MM.1S (cell line): Measurements from ENCODE around the gene PRIMA1.

Source experiments
- DNase-seq: peaks from one replicate; pipeline ENCODE4 v3.0.0-alpha.2; 2015
- H2AFZ ChIP-seq: fragments of 300-600 bp; sonication (generic); 2 replicates; pipeline ENCODE4 v1.6.0; 2016; ENCODE audit warnings: antibody characterized with exemption, low read length
- H3F3A ChIP-seq: fragments of 300-600 bp; sonication (generic); 2 replicates; pipeline ENCODE4 v1.6.1; 2016; ENCODE audit warnings: mild to moderate bottlenecking, antibody characterized with exemption, low read length, moderate library complexity, mixed read lengths; ENCODE audit not compliant: insufficient read depth
- H3K27ac ChIP-seq: fragments of 300-600 bp; sonication (generic); 2 replicates; pipeline ENCODE4 v1.5.1; 2016; ENCODE audit warnings: mild to moderate bottlenecking, low read length
- H3K27me3 ChIP-seq: fragments of 300-600 bp; sonication (generic); replicated peaks from 2 replicates; pipeline ENCODE4 v1.6.0; 2016; ENCODE audit warnings: low read length; ENCODE audit not compliant: insufficient read depth
- H3K36me3 ChIP-seq: fragments of 300-600 bp; sonication (generic); replicated peaks from 2 replicates; pipeline ENCODE4 v1.6.1; 2016; ENCODE audit warnings: mild to moderate bottlenecking, low read length, mixed read lengths; ENCODE audit not compliant: insufficient read depth
- H3K4me1 ChIP-seq: fragments of 300-600 bp; sonication (generic); 2 replicates; pipeline ENCODE4 v1.6.1; 2016; ENCODE audit warnings: low read length, mixed read lengths
- H3K4me2 ChIP-seq: fragments of 300-600 bp; sonication (generic); 2 replicates; pipeline ENCODE4 v1.6.0; 2016; ENCODE audit warnings: low read depth, low read length
- H3K4me3 ChIP-seq: fragments of 300-600 bp; sonication (generic); 2 replicates; pipeline ENCODE4 v1.5.1; 2016; ENCODE audit warnings: low read length, mixed read lengths
- H3K79me2 ChIP-seq: fragments of 300-600 bp; sonication (generic); 2 replicates; pipeline ENCODE4 v1.6.1; 2016; ENCODE audit warnings: mixed run types, low read length, mixed read lengths
- H3K9ac ChIP-seq: fragments of 300-600 bp; sonication (generic); 2 replicates; pipeline ENCODE4 v1.6.1; 2016; ENCODE audit warnings: low read length, mixed read lengths
- H3K9me2 ChIP-seq: fragments of 300-600 bp; sonication (generic); replicated peaks from 2 replicates; pipeline ENCODE4 v1.6.1; 2016; ENCODE audit warnings: mild to moderate bottlenecking, low read length, mixed read lengths; ENCODE audit not compliant: insufficient read depth
- H3K9me3 ChIP-seq: fragments of 300-600 bp; sonication (generic); replicated peaks from 2 replicates; pipeline ENCODE4 v1.6.1; 2016; ENCODE audit warnings: mild to moderate bottlenecking, low read length, mixed read lengths; ENCODE audit not compliant: insufficient read depth
- H4K20me1 ChIP-seq: fragments of 300-600 bp; sonication (generic); 2 replicates; pipeline ENCODE4 v1.6.1; 2016; ENCODE audit warnings: mild to moderate bottlenecking, low read length, moderate library complexity, mixed read lengths; ENCODE audit not compliant: insufficient read depth
- EZH2 ChIP-seq: fragments of 300-600 bp; sonication (generic); optimal IDR thresholded peaks from 2 replicates; pipeline ENCODE3; 2017; ENCODE audit warnings: low read depth, mild to moderate bottlenecking, antibody characterized with exemption, low read length, mixed read lengths
- EZH2phosphoT487 ChIP-seq: fragments of 300-600 bp; sonication (generic); IDR thresholded peaks from 2 replicates; pipeline ENCODE4 v1.6.1; 2018; ENCODE audit warnings: antibody characterized with exemption, low read length
- TF ChIP-seq, protein P1 (sequence below): fragments of 300-600 bp; sonication (generic); IDR thresholded peaks from 2 replicates; pipeline ENCODE4 v1.5.1; 2016; ENCODE audit warnings: antibody characterized with exemption, low read length, mixed read lengths

Gene PRIMA1

DNA sequence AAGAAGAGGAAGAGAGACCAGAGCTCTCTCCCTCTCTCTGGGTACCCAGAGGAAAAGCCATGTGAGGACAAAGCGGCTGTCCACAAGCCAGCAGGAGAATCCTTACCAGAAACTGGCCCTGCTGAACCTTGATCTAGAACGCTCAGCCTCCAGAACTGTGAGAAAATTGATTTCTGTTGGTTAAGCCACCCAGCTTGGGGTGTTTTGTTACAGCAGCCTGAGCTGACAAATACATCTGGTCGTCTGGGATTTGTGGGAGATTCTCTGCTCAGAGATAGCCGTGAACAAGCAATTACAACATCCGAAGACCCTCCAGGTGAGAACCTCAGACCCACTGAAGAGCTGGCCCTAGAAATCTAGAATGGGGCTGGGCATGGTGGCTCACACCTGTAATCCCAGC is 6.5 kb upstream of the PRIMA1 start:
- H3K4me1 ChIP-seq, result no peaks in the 10 kb centered on the region
- no peaks in the 10 kb centered on the region for H3K9me2 ChIP-seq
- no peaks in the 10 kb centered on the region; the same call in 1 of the 2 replicates for H3K27me3 ChIP-seq
- H3F3A ChIP-seq, result no peaks in the 10 kb centered on the region
- no peaks in the 10 kb centered on the region for H3K36me3 ChIP-seq
- no peak for TF ChIP-seq EZH2
- TF ChIP-seq EZH2phosphoT487, result no peak
- TF ChIP-seq, protein P1, sequence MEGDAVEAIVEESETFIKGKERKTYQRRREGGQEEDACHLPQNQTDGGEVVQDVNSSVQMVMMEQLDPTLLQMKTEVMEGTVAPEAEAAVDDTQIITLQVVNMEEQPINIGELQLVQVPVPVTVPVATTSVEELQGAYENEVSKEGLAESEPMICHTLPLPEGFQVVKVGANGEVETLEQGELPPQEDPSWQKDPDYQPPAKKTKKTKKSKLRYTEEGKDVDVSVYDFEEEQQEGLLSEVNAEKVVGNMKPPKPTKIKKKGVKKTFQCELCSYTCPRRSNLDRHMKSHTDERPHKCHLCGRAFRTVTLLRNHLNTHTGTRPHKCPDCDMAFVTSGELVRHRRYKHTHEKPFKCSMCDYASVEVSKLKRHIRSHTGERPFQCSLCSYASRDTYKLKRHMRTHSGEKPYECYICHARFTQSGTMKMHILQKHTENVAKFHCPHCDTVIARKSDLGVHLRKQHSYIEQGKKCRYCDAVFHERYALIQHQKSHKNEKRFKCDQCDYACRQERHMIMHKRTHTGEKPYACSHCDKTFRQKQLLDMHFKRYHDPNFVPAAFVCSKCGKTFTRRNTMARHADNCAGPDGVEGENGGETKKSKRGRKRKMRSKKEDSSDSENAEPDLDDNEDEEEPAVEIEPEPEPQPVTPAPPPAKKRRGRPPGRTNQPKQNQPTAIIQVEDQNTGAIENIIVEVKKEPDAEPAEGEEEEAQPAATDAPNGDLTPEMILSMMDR, result no peak
- H2AFZ ChIP-seq, result no peak overlapping the region
- H3K79me2 ChIP-seq, result no peaks in the 10 kb centered on the region
- H3K4me3 ChIP-seq, result no peak overlapping the region
- no peaks in the 10 kb centered on the region for H4K20me1 ChIP-seq
- H3K9me3 ChIP-seq, result no peaks in the 10 kb centered on the region
- H3K4me2 ChIP-seq, result no peak overlapping the region
- no peak for DNase-seq
- no peak overlapping the region for H3K9ac ChIP-seq
- H3K27ac ChIP-seq, result no peak overlapping the region

DNA sequence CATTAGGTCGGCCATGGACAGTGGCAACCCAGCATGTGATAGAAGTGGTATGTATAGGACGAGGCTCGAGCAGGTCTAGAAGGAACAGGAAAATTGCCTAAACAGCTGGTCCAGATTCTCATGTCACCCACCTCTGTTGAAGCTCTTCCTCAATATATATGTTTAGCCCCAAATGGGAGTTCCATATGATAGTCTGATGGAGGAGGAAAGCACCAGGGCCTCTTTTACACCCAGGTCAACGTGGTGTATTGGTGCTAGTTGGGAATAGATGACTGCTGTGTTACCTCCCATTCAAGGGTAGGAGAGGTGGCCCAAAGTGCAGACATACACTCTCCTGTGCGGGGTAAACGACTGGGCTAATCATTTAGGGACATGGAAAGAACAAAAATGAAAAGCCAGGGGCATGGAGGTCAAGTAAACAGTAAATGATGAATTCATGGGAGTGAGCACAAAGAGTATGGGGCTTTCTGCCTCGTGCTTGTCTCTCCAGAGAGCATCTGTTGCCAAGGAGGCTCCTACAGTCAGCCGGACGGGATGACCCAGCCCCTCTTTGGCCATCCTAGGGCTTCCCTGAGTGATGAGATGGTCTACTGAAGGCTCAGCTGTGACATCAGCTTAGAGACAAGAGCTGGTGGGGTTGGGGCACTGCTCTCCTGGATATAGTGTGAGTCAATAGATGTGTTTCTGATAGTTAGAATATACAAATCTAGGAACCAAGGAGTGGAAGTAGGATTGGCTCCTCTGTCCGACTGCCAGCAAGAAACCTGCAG is 5.5 kb upstream of the PRIMA1 start:
- Histone ChIP-seq H3K4me1 (no peaks in the 10 kb centered on the region), H3K9me3 (no peaks in the 10 kb centered on the region), H3K9ac (no peak overlapping the region), H3K27me3 (peaks cover 5% of the 10 kb centered on the region), H2AFZ (no peak overlapping the region), H4K20me1 (no peaks in the 10 kb centered on the region), H3K4me3 (no peak overlapping the region), H3K27ac (no peak overlapping the region), H3K79me2 (no peaks in the 10 kb centered on the region), H3K4me2 (no peak overlapping the region), H3K36me3 (no peaks in the 10 kb centered on the region), H3F3A (no peaks in the 10 kb centered on the region), H3K9me2 (no peaks in the 10 kb centered on the region)
- TF ChIP-seq, protein P1, result no peak
- TF ChIP-seq EZH2phosphoT487 (no peak), EZH2 (no peak)
- no peak for DNase-seq

DNA sequence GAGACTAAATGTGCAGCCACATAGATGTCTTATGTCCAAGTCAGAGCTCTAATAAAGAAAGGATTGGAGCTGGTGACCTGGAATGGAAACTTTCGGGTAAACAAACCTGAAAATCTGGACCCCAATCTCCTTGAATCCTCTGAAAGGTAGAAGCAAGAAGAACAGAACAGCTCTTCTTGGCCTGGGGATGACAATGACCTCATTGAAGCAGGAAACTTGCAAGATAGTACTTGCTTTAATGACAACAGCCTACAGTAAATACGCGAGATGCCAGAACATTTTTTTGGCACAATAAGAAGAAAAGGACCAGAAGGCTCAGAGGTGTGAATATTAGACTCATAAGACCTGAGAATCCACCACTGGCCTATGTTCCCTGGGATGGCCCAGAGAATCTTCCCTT is 4.1 kb upstream of the PRIMA1 start:
- Histone ChIP-seq H2AFZ (no peak overlapping the region), H3K9me2 (no peaks in the 10 kb centered on the region), H3K9me3 (no peaks in the 10 kb centered on the region), H3K36me3 (no peaks in the 10 kb centered on the region), H3K27me3 (peaks cover 5% of the 10 kb centered on the region), H3K4me3 (no peak overlapping the region), H3K79me2 (no peaks in the 10 kb centered on the region), H4K20me1 (no peaks in the 10 kb centered on the region), H3K9ac (no peak overlapping the region), H3F3A (no peaks in the 10 kb centered on the region), H3K4me2 (no peak overlapping the region), H3K4me1 (no peaks in the 10 kb centered on the region), H3K27ac (no peak overlapping the region)
- TF ChIP-seq, protein P1, result no peak
- no peak for TF ChIP-seq EZH2phosphoT487
- TF ChIP-seq EZH2, result no peak
- DNase-seq, result no peak
